HepG2 (cell line): Measurements from ENCODE around the gene CPB2.

ENCODE experiments used
- CEBPZ ChIP-seq: IDR thresholded peaks from 2 replicates; pipeline ENCODE4 v1.6.1; 2012; ENCODE audit warnings: low read length, improper control_type of control experiment
- CREB1 ChIP-seq, 2 experiments: fragments of 450-650 bp in 1 of 2; IDR thresholded peaks; 2 replicates each; pipeline ENCODE4 v1.6.1; 2016 to 2017; ENCODE audit warnings: control low read depth in 1 of 2, mild to moderate bottlenecking in 1 of 2, missing compliant biosample characterization in 1 of 2, missing genetic modification characterization in 1 of 2
- CTCF ChIP-seq: sonication (generic); formaldehyde crosslinking; IDR thresholded peaks from 2 replicates; pipeline ENCODE4 v1.5.0; 2020; ENCODE audit warnings: mild to moderate bottlenecking, missing genetic modification reagents, moderate library complexity
- IKZF1 ChIP-seq: fragments of 450-650 bp; IDR thresholded peaks from 2 replicates; pipeline ENCODE4 v1.7.1; 2016
- MAFK ChIP-seq, 2 experiments: IDR thresholded peaks in 1 of 2; conservative IDR thresholded peaks in 1 of 2; 2 replicates each; pipeline ENCODE4 v1.6.1; 2011; ENCODE audit warnings: improper control_type of control experiment in 2 of 2, low read length in 2 of 2
- MYC ChIP-seq: sonication (generic); formaldehyde crosslinking; IDR thresholded peaks from 2 replicates; pipeline ENCODE4 v1.9.0; 2021; ENCODE audit warnings: missing genetic modification reagents, borderline replicate concordance
- PCBP2 ChIP-seq: fragments of 200-400 bp; formaldehyde crosslinking; optimal IDR thresholded peaks from 2 replicates; pipeline ENCODE3; 2018; ENCODE audit warnings: low read length, low read depth; ENCODE audit not compliant: poor library complexity, severe bottlenecking
- ZFX ChIP-seq: sonication (generic); formaldehyde crosslinking; IDR thresholded peaks from 2 replicates; pipeline ENCODE4 v1.4.0; 2020; ENCODE audit warnings: mild to moderate bottlenecking, low read depth, missing genetic modification reagents, moderate library complexity
- ZNF260 ChIP-seq: sonication (generic); formaldehyde crosslinking; IDR thresholded peaks from 2 replicates; pipeline ENCODE4 v1.4.0; 2020; ENCODE audit warnings: missing genetic modification reagents, low read depth, mild to moderate bottlenecking, borderline replicate concordance
- ZNF274 ChIP-seq: sonication (generic); formaldehyde crosslinking; IDR thresholded peaks from 2 replicates; pipeline ENCODE4 v1.5.1; 2020; ENCODE audit warnings: mild to moderate bottlenecking, missing genetic modification reagents
- ZNF280B ChIP-seq: sonication (generic); formaldehyde crosslinking; IDR thresholded peaks from 2 replicates; pipeline ENCODE4 v1.5.0; 2020; ENCODE audit warnings: missing genetic modification reagents, mild to moderate bottlenecking, borderline replicate concordance
- ZNF776 ChIP-seq: sonication (generic); formaldehyde crosslinking; IDR thresholded peaks from 2 replicates; pipeline ENCODE4 v1.4.0; 2020; ENCODE audit warnings: mild to moderate bottlenecking, missing genetic modification reagents
- ZNF792 ChIP-seq: IDR thresholded peaks from 2 replicates; pipeline ENCODE4 v1.6.1; 2016

- TF ChIP-seq CEBPZ (no peak), ZNF274 (no peak), ZNF260 (CRISPR knock-in tag) (no peak), CTCF (CRISPR knock-in tag) (no peak), MYC (CRISPR knock-in tag) (no peak), ZNF776 (no peak), PCBP2 (no peak), MAFK (conservative IDR thresholded peaks at IDR 0.05 in 1 of 2, IDR thresholded peaks at IDR 0.05 in 1 of 2; ENCODE audit: low read length in 2 of 2) (no peak), ZFX (CRISPR knock-in tag) (no peak), ZNF280B (no peak), CREB1 (IDR thresholded peaks at IDR 0.05) (no peak), CREB1 (CRISPR knock-in tag; IDR thresholded peaks at IDR 0.05) (no peak), ZNF792 (CRISPR knock-in tag) (no peak), IKZF1 (no peak)
Measured at GRCh38 chr13:46045424-46045823, 59.4 kb downstream of the CPB2 start.
